ENCODE measurements around the gene EFHC1. TPM values are rescaled to one million over a fixed set of nuclear protein-coding genes. Genes with fewer than 3 reads are reported as not detected.

The EFHC1 gene
- total and polyA plus RNA-seq, 2 of the 13 experiments (the other 11 are each of a cell fraction or from before 2014, with no cell fraction given): 23.4 to 29.5 TPM

DNA sequence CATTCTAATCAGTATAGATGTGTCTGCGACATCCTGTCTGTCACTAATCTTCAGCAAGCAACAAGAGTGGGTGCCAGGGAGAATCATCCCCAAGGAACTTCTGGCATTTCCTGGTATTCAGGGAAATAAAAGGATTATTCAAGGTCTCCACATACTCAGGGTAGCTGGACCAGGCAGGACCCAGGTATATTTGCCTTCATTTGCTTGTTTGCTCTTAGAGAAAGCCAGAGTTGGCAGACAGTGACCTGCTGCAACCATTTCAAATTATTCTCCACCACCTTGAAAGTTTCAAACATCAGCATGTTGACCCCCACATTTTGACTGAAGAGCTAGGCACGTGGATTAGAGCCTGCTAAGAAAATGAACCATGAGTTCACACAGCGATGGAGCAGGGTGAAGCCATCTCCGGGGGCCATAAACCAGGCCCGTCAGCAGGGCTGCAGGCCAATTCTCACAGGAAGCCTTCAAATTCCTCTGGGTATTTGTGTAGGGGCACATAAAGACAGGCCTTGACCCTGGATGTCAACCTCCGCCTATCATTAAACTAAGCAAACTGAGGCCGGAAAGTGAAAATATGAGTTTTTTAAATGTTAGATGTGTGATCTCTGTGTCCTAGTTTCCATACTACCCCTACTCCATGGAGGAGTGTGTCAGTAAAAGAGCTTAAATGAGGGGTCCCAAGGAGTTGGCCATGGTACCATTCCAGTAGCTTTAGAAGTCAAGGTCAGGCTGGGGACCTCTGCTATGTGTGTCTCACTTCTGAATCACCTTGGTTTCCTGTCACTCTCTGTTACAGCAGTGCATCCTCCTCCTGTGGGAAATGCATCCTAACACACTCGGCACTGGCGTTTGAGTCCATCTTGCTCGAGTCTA lies 123.8 kb downstream of the EFHC1 start (continued):
- TF ChIP-seq, protein P1, sequence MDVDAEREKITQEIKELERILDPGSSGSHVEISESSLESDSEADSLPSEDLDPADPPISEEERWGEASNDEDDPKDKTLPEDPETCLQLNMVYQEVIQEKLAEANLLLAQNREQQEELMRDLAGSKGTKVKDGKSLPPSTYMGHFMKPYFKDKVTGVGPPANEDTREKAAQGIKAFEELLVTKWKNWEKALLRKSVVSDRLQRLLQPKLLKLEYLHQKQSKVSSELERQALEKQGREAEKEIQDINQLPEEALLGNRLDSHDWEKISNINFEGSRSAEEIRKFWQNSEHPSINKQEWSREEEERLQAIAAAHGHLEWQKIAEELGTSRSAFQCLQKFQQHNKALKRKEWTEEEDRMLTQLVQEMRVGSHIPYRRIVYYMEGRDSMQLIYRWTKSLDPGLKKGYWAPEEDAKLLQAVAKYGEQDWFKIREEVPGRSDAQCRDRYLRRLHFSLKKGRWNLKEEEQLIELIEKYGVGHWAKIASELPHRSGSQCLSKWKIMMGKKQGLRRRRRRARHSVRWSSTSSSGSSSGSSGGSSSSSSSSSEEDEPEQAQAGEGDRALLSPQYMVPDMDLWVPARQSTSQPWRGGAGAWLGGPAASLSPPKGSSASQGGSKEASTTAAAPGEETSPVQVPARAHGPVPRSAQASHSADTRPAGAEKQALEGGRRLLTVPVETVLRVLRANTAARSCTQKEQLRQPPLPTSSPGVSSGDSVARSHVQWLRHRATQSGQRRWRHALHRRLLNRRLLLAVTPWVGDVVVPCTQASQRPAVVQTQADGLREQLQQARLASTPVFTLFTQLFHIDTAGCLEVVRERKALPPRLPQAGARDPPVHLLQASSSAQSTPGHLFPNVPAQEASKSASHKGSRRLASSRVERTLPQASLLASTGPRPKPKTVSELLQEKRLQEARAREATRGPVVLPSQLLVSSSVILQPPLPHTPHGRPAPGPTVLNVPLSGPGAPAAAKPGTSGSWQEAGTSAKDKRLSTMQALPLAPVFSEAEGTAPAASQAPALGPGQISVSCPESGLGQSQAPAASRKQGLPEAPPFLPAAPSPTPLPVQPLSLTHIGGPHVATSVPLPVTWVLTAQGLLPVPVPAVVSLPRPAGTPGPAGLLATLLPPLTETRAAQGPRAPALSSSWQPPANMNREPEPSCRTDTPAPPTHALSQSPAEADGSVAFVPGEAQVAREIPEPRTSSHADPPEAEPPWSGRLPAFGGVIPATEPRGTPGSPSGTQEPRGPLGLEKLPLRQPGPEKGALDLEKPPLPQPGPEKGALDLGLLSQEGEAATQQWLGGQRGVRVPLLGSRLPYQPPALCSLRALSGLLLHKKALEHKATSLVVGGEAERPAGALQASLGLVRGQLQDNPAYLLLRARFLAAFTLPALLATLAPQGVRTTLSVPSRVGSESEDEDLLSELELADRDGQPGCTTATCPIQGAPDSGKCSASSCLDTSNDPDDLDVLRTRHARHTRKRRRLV (CRISPR knock-in tag; IDR thresholded peaks at IDR 0.05): peak; percentile 66; the same call in 1 of the 2 replicates
- no peak for TF ChIP-seq GTF3A (CRISPR knock-in tag; conservative IDR thresholded peaks at IDR 0.05)
- TF ChIP-seq, protein P2, sequence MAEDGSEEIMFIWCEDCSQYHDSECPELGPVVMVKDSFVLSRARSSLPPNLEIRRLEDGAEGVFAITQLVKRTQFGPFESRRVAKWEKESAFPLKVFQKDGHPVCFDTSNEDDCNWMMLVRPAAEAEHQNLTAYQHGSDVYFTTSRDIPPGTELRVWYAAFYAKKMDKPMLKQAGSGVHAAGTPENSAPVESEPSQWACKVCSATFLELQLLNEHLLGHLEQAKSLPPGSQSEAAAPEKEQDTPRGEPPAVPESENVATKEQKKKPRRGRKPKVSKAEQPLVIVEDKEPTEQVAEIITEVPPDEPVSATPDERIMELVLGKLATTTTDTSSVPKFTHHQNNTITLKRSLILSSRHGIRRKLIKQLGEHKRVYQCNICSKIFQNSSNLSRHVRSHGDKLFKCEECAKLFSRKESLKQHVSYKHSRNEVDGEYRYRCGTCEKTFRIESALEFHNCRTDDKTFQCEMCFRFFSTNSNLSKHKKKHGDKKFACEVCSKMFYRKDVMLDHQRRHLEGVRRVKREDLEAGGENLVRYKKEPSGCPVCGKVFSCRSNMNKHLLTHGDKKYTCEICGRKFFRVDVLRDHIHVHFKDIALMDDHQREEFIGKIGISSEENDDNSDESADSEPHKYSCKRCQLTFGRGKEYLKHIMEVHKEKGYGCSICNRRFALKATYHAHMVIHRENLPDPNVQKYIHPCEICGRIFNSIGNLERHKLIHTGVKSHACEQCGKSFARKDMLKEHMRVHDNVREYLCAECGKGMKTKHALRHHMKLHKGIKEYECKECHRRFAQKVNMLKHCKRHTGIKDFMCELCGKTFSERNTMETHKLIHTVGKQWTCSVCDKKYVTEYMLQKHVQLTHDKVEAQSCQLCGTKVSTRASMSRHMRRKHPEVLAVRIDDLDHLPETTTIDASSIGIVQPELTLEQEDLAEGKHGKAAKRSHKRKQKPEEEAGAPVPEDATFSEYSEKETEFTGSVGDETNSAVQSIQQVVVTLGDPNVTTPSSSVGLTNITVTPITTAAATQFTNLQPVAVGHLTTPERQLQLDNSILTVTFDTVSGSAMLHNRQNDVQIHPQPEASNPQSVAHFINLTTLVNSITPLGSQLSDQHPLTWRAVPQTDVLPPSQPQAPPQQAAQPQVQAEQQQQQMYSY (CRISPR knock-in tag; IDR thresholded peaks at IDR 0.05): 0 out of 2 replicates have a peak, but pooled peaks have one; percentile 13
- TF ChIP-seq ARNTL (CRISPR knock-in tag; IDR thresholded peaks at IDR 0.05): peak; percentile 93
- TF ChIP-seq ZNF3 (CRISPR knock-in tag; IDR thresholded peaks at IDR 0.05): no peak
- peak; percentile 73 for TF ChIP-seq TCF7 (IDR thresholded peaks at IDR 0.05; ENCODE audit: low read depth)
- TF ChIP-seq, protein P3, sequence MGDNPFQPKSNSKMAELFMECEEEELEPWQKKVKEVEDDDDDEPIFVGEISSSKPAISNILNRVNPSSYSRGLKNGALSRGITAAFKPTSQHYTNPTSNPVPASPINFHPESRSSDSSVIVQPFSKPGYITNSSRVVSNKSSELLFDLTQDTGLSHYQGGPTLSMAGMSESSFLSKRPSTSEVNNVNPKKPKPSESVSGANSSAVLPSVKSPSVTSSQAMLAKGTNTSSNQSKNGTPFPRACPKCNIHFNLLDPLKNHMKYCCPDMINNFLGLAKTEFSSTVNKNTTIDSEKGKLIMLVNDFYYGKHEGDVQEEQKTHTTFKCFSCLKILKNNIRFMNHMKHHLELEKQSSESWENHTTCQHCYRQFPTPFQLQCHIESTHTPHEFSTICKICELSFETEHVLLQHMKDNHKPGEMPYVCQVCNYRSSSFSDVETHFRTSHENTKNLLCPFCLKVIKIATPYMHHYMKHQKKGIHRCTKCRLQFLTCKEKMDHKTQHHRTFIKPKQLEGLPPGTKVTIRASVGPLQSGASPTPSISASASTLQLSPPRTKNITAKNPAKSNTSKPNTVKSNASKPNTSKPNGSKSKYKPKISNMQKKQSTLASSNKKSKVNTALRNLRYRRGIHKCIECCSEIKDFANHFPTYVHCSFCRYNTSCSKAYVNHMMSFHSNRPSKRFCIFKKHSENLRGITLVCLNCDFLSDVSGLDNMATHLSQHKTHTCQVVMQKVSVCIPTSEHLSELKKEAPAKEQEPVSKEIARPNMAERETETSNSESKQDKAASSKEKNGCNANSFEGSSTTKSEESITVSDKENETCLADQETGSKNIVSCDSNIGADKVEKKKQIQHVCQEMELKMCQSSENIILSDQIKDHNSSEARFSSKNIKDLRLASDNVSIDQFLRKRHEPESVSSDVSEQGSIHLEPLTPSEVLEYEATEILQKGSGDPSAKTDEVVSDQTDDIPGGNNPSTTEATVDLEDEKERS (CRISPR knock-in tag; IDR thresholded peaks at IDR 0.05): peak; percentile 64; the same call in 1 of the 2 replicates
- no peak for TF ChIP-seq ZNF7 (CRISPR knock-in tag; IDR thresholded peaks at IDR 0.05)
- TF ChIP-seq SP4 (CRISPR knock-in tag; IDR thresholded peaks at IDR 0.05): peak; percentile 38; the same call in 1 of the 2 replicates
- TF ChIP-seq ZFYVE20 (CRISPR knock-in tag; IDR thresholded peaks at IDR 0.05; ENCODE audit: borderline replicate concordance, low read depth): no peak
- no peak for TF ChIP-seq AGO1 (IDR thresholded peaks at IDR 0.05; ENCODE audit: low read depth, low read length, poor library complexity, severe bottlenecking)
- no peak; the same call in none of the 2 replicates for TF ChIP-seq HMG20A (CRISPR knock-in tag; IDR thresholded peaks at IDR 0.05; ENCODE audit: borderline replicate concordance)
- TF ChIP-seq, protein P4, sequence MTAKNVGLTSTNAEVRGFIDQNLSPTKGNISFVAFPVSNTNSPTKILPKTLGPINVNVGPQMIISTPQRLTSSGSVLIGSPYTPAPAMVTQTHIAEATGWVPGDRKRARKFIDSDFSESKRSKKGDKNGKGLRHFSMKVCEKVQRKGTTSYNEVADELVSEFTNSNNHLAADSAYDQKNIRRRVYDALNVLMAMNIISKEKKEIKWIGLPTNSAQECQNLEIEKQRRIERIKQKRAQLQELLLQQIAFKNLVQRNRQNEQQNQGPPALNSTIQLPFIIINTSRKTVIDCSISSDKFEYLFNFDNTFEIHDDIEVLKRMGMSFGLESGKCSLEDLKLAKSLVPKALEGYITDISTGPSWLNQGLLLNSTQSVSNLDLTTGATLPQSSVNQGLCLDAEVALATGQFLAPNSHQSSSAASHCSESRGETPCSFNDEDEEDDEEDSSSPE (CRISPR knock-in tag; IDR thresholded peaks at IDR 0.05): peak; percentile 45; the same call in 1 of the 2 replicates
- no peak for TF ChIP-seq ZNF546 (CRISPR knock-in tag; conservative IDR thresholded peaks at IDR 0.05)
- peak; percentile 38; the same call in 1 of the 2 replicates for TF ChIP-seq MEIS2 (CRISPR knock-in tag; IDR thresholded peaks at IDR 0.05)
